Right cardiac atrium (tissue), 5 donors: ENCODE results near the gene PLOD2. TPM values are rescaled to one million over a fixed set of nuclear protein-coding genes. Genes with fewer than 3 reads are reported as not detected.

ENCODE experiments used
- ATAC-seq, 2 donors: fragments of 200-7000 bp; cut with Tn5 transposase; one replicate each; pipeline versions ENCODE4 v1.8.0 to v1.9.1; 2020; ENCODE audit warnings: moderate library complexity in 2 of 2, mild to moderate bottlenecking in 1 of 2
- DNase-seq, 3 donors: peaks; one replicate each; pipeline ENCODE4 v3.0.0-alpha.2; 2020
- H3K27ac ChIP-seq: one replicate; pipeline ENCODE4 v1.5.1; 2013; ENCODE audit warnings: mild to moderate bottlenecking, low read length, control low read depth, moderate library complexity
- H3K27me3 ChIP-seq: one replicate; pipeline ENCODE4 v1.6.1; 2013; ENCODE audit not compliant: control insufficient read depth, insufficient read depth
- H3K4me1 ChIP-seq: one replicate; pipeline ENCODE4 v1.6.1; 2013; ENCODE audit warnings: low read length; ENCODE audit not compliant: control insufficient read depth, insufficient read depth
- H3K4me3 ChIP-seq: one replicate; pipeline ENCODE4 v1.5.1; 2013; ENCODE audit warnings: low read length, control low read depth
- H3K9me3 ChIP-seq: one replicate; pipeline ENCODE4 v1.6.1; 2013; ENCODE audit warnings: low read length; ENCODE audit not compliant: control insufficient read depth
- WGBS: extraction: QIAGEN DNeasy Blood & Tissue Kit; methylation state at CpG from one replicate; pipeline ENCODE4 v1.1.7; 2013; 5-methylcytosine and 5-hydroxymethylcytosine counted together
- intact Hi-C, 4 donors: fragments of 100-400 bp; cut with DNase I; formaldehyde crosslinking; loops; one replicate each; pipeline versions ENCODE4 v1.11.0 to v1.14.0; 2022 to 2023
- long read RNA-seq, 4 donors: library from polyadenylated mRNA; unstranded; transcript quantifications; one replicate each; pipeline ENCODE4 v2.0.0, GENCODE V29; 2020 to 2021
- polyA plus RNA-seq: library from polyadenylated mRNA; stranded (reverse); fragments of 200-250 nt; gene quantifications from one replicate; pipeline ENCODE4 v1.2.3, GENCODE V29; 2013
- total RNA-seq, 4 donors: library from RNA; stranded (reverse); fragmentation: NEBNext Ultra II Directional; extraction: Animal tissue kit (Norgen Biotek cat#: 25700); gene quantifications; one replicate each; pipeline ENCODE4 v1.2.1, GENCODE V29; 2021
- donor health status: healthy with polysubstance abuse.
- donor health status: DM: no; HTN: yes; CAD: no.
- donor health status: DM: no; HTN: no; CAD: no.
- donor health status: DM: no; HTN: yes; CAD: no; lungs with severe emphysema.
- donor health status: DM: yes; HTN: yes; CAD: no.

Gene PLOD2
- 10 to 100 TPM; 26.8 to 30.8 (median 30.5) TPM for total RNA-seq
- polyA plus RNA-seq = 20.3 TPM
- long read RNA-seq, donor 1, transcript PLOD2-202 (19 exons, 3,665 nt) = minor isoform, 12 of 66 reads
- long read RNA-seq, donor 1, transcript PLOD2-201 (20 exons, 3,732 nt) = major isoform, 33 of 66 reads
- long read RNA-seq, donor 1, partial matches to known transcripts = 8 of 66 reads
- long read RNA-seq, donor 1, other reads (novel, unspliced or antisense) = 13 of 66 reads
- long read RNA-seq, donor 2, transcript PLOD2-201 (20 exons, 3,732 nt) = major isoform, 11 of 17 reads
- long read RNA-seq, donor 2, partial matches to known transcripts = 1 of 17 reads
- long read RNA-seq, donor 2, other reads (novel, unspliced or antisense) = 4 of 17 reads
- long read RNA-seq, donor 3, transcript PLOD2-202 (19 exons, 3,665 nt) = minor isoform, 15 of 157 reads
- long read RNA-seq, donor 3, transcript PLOD2-201 (20 exons, 3,732 nt) = major isoform, 86 of 157 reads
- long read RNA-seq, donor 3, partial matches to known transcripts = 19 of 157 reads
- long read RNA-seq, donor 3, other reads (novel, unspliced or antisense) = 35 of 157 reads
- long read RNA-seq, donor 4, transcript PLOD2-201 (20 exons, 3,732 nt) = major isoform, 8 of 17 reads
- long read RNA-seq, donor 4, partial matches to known transcripts = 2 of 17 reads
- long read RNA-seq, donor 4, other reads (novel, unspliced or antisense) = 4 of 17 reads

DNA sequence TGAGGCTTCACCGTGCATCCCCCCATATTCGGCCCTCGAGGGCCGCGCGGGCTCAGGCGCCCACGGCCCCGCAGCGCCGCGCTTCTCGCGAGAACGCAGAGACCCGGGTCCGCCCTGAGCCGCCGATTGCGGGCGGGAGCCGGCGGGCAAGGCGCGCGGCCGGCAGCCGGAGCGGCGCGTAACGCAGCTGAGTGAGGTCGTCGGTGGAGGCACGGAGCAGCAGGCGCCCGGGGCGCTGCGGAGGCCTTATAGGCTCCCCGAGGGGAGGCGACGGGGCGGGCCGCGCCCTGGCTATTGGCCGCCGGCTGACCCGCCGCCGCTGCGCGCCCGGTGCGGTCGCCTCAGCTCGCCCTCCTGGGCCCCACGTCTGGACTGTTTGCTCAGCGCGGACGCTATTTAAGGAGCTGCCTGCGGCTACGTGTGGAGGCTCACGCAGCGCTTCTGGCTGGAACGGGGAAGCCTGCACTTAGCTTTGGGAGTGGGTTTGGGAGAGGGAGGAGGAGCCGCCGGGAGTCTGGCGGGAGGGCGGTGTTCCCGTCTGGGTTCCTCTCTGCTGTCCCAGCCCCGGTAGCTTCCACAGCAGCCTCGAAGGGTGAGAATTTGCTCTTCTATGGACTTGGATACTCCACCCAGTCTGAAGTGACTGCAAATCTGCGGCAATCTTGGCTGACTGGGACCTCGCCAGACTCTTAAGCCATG lies at the start of gene PLOD2:
Gene PLOD2 (minus strand): TSS at position 221 of the 699 bp plus-strand sequence. CDS start 195 bp downstream, at position 26.
- Histone ChIP-seq H3K4me1 (no peaks in the 10 kb centered on the region), H3K27me3 (no peaks in the 10 kb centered on the region)
- peak; percentile 89 to 90 for ATAC-seq

DNA sequence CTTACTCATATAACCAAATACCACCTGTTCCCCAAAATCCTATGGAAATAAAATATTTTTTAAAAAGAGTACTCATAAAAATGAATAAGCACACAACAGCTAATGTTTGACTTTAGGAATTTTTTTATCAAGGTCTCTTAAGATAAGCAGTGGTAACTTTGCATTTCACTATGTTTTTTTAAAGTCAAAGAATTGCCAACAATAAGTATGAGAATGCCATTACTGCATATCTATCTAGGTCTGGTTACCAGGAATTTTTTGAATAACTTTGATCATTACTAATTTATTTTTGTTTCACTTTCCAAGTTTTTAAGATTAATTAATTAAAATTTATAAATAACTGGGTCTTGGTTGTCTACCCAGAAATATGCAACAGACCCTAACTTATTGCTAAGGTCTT lies 48.4 kb upstream of the PLOD2 start:
- H3K4me1 ChIP-seq = no peaks in the 10 kb centered on the region
- no peaks in the 10 kb centered on the region for H3K27me3 ChIP-seq
- no peaks in the 10 kb centered on the region for H3K9me3 ChIP-seq
- no peak for ATAC-seq
- DNase-seq = no peak
- H3K27ac ChIP-seq = no peak overlapping the region
- no peak overlapping the region for H3K4me3 ChIP-seq
- intact Hi-C loops = loop anchor here in 1 of 4 donors (10.0 kb wide), 1 partner anchor 365 kb away; no protein-coding TSS in a partner anchor

More for the DNA sequence above, at the start of gene PLOD2:
- intact Hi-C loops = no loop called here
- peak; percentile 84 to 92 (median 92) for DNase-seq
- Histone ChIP-seq H3K27ac (peak within 1 kb of the TSS; percentile 98), H3K4me3 (peak within 1 kb of the TSS; percentile 74), H3K9me3 (no peaks in the 10 kb centered on the region)
- under 1% methylated on average over 74 of the region's 74 CpGs for WGBS

DNA sequence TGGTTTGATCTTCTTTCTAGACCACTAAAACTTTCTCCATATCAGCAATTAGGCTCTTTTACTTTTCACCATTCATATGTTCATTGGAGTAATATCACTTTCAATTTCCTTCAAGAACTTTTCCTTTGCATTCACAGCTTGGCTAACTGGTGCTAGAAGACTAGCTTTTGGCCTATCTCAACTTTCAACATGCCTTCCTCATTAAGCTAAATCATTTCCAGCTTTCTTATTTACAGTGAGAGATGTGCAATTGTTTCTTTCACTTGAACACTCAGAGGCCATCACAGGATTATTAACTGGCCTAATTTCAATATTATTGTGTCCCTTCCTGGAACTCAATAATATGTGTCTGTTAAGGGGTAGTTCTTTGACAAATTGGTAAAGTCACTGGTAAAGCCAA lies 42.8 kb upstream of the PLOD2 start:
- intact Hi-C loops = loop anchor here in 1 of 4 donors (10.0 kb wide), 1 partner anchor 371 kb away; no protein-coding TSS in a partner anchor
- DNase-seq = no peak
- ATAC-seq = no peak
- no peaks in the 10 kb centered on the region for H3K27me3 ChIP-seq
- H3K27ac ChIP-seq = no peak overlapping the region
- no peak overlapping the region for H3K4me3 ChIP-seq
- H3K4me1 ChIP-seq = no peaks in the 10 kb centered on the region
- no peaks in the 10 kb centered on the region for H3K9me3 ChIP-seq

DNA sequence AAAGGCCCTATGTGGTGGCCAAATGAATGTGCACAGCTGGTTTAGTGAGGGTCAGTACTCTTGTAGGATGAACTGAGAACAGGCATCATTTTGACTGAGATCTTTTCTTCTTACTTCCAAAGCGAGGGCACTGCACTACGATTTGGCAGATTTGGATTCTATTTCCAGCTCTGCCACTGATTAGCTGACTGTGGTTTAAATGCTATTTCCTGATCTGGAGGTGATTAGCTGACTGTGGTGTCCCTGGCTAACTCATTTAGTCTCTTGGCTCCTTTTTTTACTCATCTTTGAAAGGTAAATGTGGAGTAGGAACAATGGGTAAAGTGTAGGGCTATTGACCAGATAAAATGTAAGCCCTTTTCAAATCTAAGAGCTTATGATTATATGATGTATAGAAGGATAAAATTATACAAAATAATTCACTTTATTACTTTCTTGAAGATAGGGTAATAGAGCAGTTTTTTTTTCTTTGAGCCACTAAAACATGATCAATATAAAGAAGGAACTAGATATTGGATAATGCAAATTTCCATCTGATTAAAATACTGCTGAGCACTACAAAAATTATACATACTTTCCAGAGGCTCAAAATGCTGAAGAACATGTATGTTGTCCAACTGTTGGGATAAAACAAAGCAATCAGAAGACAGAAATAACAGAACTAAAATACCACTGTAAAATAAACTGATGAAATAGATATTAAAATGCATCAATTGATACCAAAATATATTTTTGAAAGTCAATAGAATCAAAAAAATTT lies 39.7 kb upstream of the PLOD2 start:
- 36% methylated on average over 2 of the region's 2 CpGs for WGBS

DNA sequence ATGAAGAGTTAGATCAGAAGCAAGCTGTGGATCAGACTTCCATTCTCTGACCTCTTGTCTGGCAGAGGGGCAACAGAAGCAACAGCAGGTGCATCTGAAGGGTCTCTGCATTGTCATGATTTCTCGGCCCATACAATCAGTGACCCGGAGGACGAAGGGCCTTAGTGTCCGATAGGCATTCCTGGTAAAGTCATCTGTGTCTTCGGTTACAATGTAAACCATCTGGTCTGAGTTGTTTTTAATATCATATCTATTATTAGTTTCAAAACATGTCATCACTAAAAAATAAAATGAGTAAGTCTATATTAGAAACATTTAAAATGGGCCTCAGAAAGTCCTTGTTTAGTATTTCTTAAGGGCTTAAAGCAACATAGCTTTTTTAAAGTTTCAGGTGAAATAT lies 38.8 kb upstream of the PLOD2 start:
- Histone ChIP-seq H3K27me3 (no peaks in the 10 kb centered on the region), H3K4me1 (peaks cover 1% of the 10 kb centered on the region), H3K9me3 (no peaks in the 10 kb centered on the region), H3K4me3 (no peak overlapping the region), H3K27ac (no peak overlapping the region)
- DNase-seq (no peak), ATAC-seq (no peak)
- intact Hi-C loops = loop anchor here in 1 of 4 donors (10.0 kb wide), 1 partner anchor 375 kb away; no protein-coding TSS in a partner anchor
- WGBS = 71% methylated on average over 5 of the region's 5 CpGs

More for the DNA sequence above, 39.7 kb upstream of the PLOD2 start:
- Histone ChIP-seq H3K27me3 (no peaks in the 10 kb centered on the region), H3K27ac (no peak overlapping the region), H3K4me3 (no peak overlapping the region), H3K9me3 (no peaks in the 10 kb centered on the region), H3K4me1 (no peaks in the 10 kb centered on the region)
- ATAC-seq (no peak), DNase-seq (no peak)
- intact Hi-C loops = loop anchor here in 1 of 4 donors (10.0 kb wide), 1 partner anchor 374 kb away; no protein-coding TSS in a partner anchor

DNA sequence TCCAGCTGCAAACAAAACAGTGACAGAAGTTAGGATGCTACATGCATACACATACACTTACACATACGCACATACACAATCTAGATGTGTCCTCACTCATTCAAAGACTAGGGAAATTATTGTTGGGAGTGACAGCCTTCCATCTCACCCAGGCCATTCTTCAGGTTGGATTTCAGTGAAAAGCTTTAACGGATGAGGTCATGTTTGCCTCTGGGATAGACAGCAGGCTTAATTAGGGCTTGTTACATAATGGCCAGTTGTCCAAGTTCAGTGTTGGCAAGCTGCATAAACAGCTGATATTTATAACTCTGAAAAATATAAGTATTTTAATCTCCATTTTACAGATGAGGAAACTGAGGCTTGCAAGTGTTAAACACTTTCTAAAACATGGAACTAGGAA lies 35.8 kb upstream of the PLOD2 start:
- intact Hi-C loops = no loop called here
- Histone ChIP-seq H3K4me3 (no peak overlapping the region), H3K9me3 (no peaks in the 10 kb centered on the region), H3K27me3 (no peaks in the 10 kb centered on the region), H3K27ac (no peak overlapping the region), H3K4me1 (peaks cover 1% of the 10 kb centered on the region)
- DNase-seq = no peak
- ATAC-seq = peak in 1 of 2 donors; percentile 42
- WGBS = 73% methylated on average over 2 of the region's 2 CpGs

DNA sequence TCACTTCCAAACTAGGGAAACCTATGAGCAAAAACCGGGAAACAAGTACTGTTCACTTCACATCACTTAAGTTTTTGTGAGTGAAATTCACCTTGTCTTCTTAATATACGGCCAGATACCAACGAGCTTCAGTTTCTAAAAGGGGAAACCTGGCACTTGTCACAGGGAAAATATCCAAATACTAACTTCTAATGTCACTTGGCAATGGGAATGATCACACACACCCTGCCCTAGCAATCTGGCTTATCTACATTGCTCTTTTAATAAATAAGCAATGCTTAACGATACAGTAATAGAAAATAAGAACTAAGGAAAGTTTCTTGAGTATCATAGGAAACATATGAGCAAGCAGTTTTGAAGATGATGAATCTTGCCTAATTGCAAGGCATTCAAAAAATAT lies 34.6 kb upstream of the PLOD2 start:
- Histone ChIP-seq H3K4me3 (no peak overlapping the region), H3K4me1 (peaks cover 1% of the 10 kb centered on the region), H3K27me3 (no peaks in the 10 kb centered on the region), H3K27ac (no peak overlapping the region), H3K9me3 (no peaks in the 10 kb centered on the region)
- ATAC-seq (peak; percentile 54 to 68), DNase-seq (no peak)
- 19% methylated on average over 4 of the region's 4 CpGs for WGBS
- intact Hi-C loops = no loop called here

DNA sequence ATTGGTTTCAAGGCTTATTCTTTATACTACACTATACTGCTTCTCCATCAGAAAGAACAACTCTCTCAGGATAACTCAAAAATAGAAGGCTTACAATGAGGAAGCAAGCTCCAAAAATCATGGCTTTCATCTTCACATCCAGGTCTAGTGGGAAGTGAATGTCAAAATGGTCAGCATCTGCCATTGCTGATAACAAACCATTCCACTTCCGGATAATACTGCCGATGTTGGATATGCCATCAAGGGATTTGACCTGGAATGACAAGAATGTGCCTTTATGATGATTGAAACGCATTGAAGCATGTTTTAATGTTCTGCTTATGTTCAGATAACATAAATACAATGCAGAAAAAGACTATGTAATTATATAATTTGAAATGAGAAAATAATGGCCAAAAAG lies 34.0 kb upstream of the PLOD2 start:
- WGBS = 23% methylated on average over 3 of the region's 3 CpGs
- H3K27me3 ChIP-seq = no peaks in the 10 kb centered on the region
- no peak overlapping the region for H3K27ac ChIP-seq
- ATAC-seq = peak in 1 of 2 donors; percentile 36
- no peak for DNase-seq
- intact Hi-C loops = no loop called here
- H3K9me3 ChIP-seq = no peaks in the 10 kb centered on the region
- peaks cover 1% of the 10 kb centered on the region for H3K4me1 ChIP-seq
- H3K4me3 ChIP-seq = no peak overlapping the region

DNA sequence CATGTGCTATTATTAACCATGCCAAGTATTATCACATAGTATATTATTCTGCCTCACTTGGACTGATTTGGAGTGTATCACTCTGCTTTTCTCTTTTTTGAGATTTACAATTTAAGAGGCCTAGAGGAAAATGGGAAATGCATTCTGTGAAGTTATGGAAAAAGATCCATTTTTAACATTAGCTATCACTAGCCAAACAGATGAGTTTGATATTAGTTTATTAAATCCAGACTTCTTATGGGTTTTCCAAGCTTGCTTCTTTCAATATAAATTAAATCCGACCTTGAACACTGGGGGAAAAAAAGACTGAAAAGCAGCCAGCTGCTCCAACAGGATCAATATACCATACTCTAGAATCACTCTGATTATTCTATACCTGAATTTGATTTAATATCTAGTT lies 30.1 kb upstream of the PLOD2 start:
- WGBS = 81% methylated on average over 1 of the region's 1 CpG
- ATAC-seq (no peak), DNase-seq (no peak)
- Histone ChIP-seq H3K4me1 (peaks cover 1% of the 10 kb centered on the region), H3K9me3 (no peaks in the 10 kb centered on the region), H3K4me3 (no peak overlapping the region), H3K27me3 (no peaks in the 10 kb centered on the region), H3K27ac (no peak overlapping the region)
- intact Hi-C loops = no loop called here

DNA sequence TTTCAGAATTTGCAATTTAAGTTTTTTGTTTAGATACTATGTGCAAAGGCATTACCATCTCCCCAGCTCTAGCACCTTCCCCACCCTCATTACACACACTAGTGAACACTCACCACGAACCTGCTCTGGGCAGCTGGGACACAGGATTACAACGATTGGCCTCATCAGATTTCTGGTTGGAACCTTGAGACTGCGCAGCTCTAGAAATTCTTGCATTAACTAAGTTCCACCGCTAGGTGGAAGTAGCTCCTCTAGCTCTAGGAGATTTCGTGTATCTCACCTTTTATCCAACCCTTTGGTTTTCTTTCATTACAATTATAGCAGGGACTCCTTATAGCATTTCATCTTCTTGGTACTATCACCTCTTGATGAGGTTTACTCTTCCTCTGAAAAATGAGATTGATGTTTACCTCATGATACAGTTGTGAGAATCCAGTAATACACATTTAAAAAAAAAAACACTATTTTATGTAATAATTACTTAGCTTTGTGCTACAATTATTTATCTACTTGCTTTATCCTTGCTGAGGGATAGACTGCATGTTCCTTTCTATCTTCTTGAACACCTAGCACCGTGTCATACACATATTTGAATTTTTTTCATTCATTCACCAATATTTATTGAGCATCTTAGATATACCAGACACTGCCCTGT lies 28.7 kb upstream of the PLOD2 start:
- no peak overlapping the region for H3K27ac ChIP-seq
- intact Hi-C loops = loop anchor here (2.0 to 10.0 kb wide), 5 partner anchors 122 to 412 kb away; no protein-coding TSS in a partner anchor
- no peaks in the 10 kb centered on the region for H3K4me1 ChIP-seq
- ATAC-seq (peak; percentile 76 to 85), DNase-seq (no peak)
- 7% methylated on average over 6 of the region's 6 CpGs for WGBS
- H3K27me3 ChIP-seq = no peaks in the 10 kb centered on the region
- no peak overlapping the region for H3K4me3 ChIP-seq
- no peaks in the 10 kb centered on the region for H3K9me3 ChIP-seq
